ENCODE results near the gene WIPI1. TPM values are rescaled to one million over a fixed set of nuclear protein-coding genes. Genes with fewer than 3 reads are reported as not detected.

Gene WIPI1
- total RNA-seq, 4 donors from 2014 or later = 62.6 to 313 (median 97.1) TPM

DNA sequence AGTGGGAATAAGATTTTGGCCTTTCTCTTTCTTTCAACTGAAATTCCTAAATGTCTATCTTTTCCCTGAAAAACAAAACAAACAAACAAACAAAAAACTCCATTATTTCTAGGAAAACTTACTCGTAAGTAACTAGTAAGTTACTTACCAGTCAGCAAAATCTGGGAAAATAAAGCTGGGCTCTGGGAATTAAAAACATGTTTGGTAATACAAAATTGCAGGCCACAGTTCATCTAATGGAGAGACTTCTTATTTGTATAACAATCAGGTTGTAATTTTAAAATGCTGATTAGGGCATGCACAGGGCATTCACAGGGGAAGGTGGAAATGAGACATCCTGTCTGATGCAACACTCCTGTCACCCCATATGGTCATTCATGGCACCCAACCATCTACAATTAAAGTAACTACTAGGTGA is 3.8 kb upstream of the WIPI1 start:
- in situ Hi-C loops (cut with MboI; ENCODE audit: low pct_ligation_motif_present in 1 of 4, low pct_unique_long_range_greater_than_20kb in 1 of 4, low sequenced_read_pairs in 3 of 4) (loop anchor here in 3 of 4 donors (5.0 to 25.0 kb wide), 4 partner anchors 196 to 299 kb away; no protein-coding TSS in a partner anchor), intact Hi-C loops (cut with DNase I; ENCODE audit: low total_unique reads) (loop anchor here (5.0 to 10.0 kb wide), 2 partner anchors 199 to 286 kb away; no protein-coding TSS in a partner anchor)
- Histone ChIP-seq H3K27ac (peak overlapping the region in 1 of 4 donors; percentile 21), H3K9me3 (no peaks in the 10 kb centered on the region), H3K27me3 (no peaks in the 10 kb centered on the region), H3K4me1 (peaks cover 10 to 21% (median 15%) of the 10 kb centered on the region in 4 donors), H3K36me3 (no peaks in the 10 kb centered on the region), H3K4me3 (no peak overlapping the region)
- DNase-seq = no peak
- WGBS, 2 donors (ENCODE audit: low coverage in 1 of 2) = 95% methylated on average over 1 of the region's 1 CpG; no CpG with 5 or more reads in 1 of the 2 donors
- TF ChIP-seq POLR2A (IDR thresholded peaks at IDR 0.05) (no peak), POLR2AphosphoS5 (IDR thresholded peaks at IDR 0.05) (no peak), EP300 (IDR thresholded peaks at IDR 0.05; ENCODE audit: low read depth) (no peak), CTCF (IDR thresholded peaks at IDR 0.05) (no peak)

DNA sequence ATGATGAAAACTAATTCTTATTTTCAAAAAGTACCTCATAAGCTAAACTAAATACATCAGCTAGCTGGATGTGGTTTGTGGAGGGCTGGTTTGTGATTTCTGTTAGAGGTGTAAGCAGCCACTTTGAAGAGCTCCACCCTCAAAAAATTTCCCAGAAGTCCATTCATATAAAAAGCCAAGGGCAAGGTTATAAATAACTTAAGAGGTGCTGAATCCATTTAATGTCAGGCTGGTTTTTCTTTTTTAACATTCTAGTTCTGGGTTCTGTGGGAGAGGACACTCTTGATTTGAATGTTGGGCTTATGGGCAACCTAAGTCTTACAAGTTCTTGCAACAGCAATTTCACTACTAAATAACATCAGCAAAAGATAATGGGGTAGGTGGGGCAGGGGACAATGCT is 3.4 kb upstream of the WIPI1 start:
- H3K4me3 ChIP-seq = no peak overlapping the region
- peaks cover 14 to 25% (median 19%) of the 10 kb centered on the region in 4 donors for H3K4me1 ChIP-seq
- no peak for DNase-seq
- no peaks in the 10 kb centered on the region for H3K36me3 ChIP-seq
- intact Hi-C loops (cut with DNase I; ENCODE audit: low total_unique reads) (loop anchor here (5.0 to 10.0 kb wide), 2 partner anchors 198 to 286 kb away; no protein-coding TSS in a partner anchor), in situ Hi-C loops (cut with MboI; ENCODE audit: low pct_ligation_motif_present in 1 of 4, low pct_unique_long_range_greater_than_20kb in 1 of 4, low sequenced_read_pairs in 3 of 4) (loop anchor here in 3 of 4 donors (5.0 to 25.0 kb wide), 4 partner anchors 196 to 298 kb away; no protein-coding TSS in a partner anchor)
- H3K27ac ChIP-seq = peak overlapping the region in 1 of 4 donors; percentile 21
- no peaks in the 10 kb centered on the region for H3K27me3 ChIP-seq
- TF ChIP-seq POLR2A (IDR thresholded peaks at IDR 0.05) = no peak
- TF ChIP-seq EP300 (IDR thresholded peaks at IDR 0.05; ENCODE audit: low read depth) = no peak
- TF ChIP-seq POLR2AphosphoS5 (IDR thresholded peaks at IDR 0.05) = no peak
- no peak for TF ChIP-seq CTCF (IDR thresholded peaks at IDR 0.05)
- no peaks in the 10 kb centered on the region for H3K9me3 ChIP-seq

GRCh38 chr17:68460146-68460545 is 2.9 kb upstream of the WIPI1 start:
- peaks cover 16 to 31% (median 24%) of the 10 kb centered on the region in 4 donors for H3K4me1 ChIP-seq

More at GRCh38 chr17:68460146-68460545, 2.9 kb upstream of the WIPI1 start:
- in situ Hi-C loops (cut with MboI; ENCODE audit: low pct_ligation_motif_present in 1 of 4, low pct_unique_long_range_greater_than_20kb in 1 of 4, low sequenced_read_pairs in 3 of 4) = loop anchor here in 3 of 4 donors (5.0 to 25.0 kb wide), 4 partner anchors 195 to 298 kb away; no protein-coding TSS in a partner anchor
- no peaks in the 10 kb centered on the region for H3K9me3 ChIP-seq
- H3K36me3 ChIP-seq = no peaks in the 10 kb centered on the region
- no peaks in the 10 kb centered on the region for H3K27me3 ChIP-seq
- WGBS, 2 donors (ENCODE audit: low coverage in 1 of 2) = 75% methylated on average over 2 of the region's 2 CpGs; no CpG with 5 or more reads in 1 of the 2 donors
- TF ChIP-seq POLR2AphosphoS5 (IDR thresholded peaks at IDR 0.05) (no peak), CTCF (IDR thresholded peaks at IDR 0.05) (no peak), EP300 (IDR thresholded peaks at IDR 0.05; ENCODE audit: low read depth) (no peak), POLR2A (IDR thresholded peaks at IDR 0.05) (no peak)
- H3K4me3 ChIP-seq = no peak overlapping the region
- no peak for DNase-seq
- intact Hi-C loops (cut with DNase I; ENCODE audit: low total_unique reads) = loop anchor here (5.0 to 10.0 kb wide), 2 partner anchors 198 to 285 kb away; no protein-coding TSS in a partner anchor
- H3K27ac ChIP-seq = peak overlapping the region in 1 of 4 donors; percentile 44
